ENCODE results near the gene GALNT13.

DNA sequence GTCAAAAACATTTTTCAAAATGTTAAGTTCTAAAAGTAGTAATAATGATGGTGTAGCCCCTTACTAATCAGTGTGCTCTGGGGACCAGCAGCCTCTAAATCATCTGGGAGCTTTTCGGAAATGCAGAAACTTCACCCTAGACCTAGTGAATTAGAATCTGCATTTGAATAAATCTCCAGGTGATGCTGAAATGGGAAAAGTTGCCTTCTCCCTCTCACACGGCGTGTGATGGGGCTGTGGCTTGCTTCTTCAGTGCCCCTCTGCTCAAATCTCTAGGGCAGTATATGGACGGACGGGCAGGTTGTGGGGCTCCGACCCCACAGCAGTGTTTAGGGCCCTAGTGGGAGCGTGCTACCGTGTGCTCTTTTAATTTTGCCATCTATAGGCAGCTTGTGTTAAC is 368.6 kb downstream of the GALNT13 start:
- TF ChIP-seq CTCF (conservative IDR thresholded peaks at IDR 0.05; ENCODE audit: low read length) (no peak), EZH2phosphoT487 (IDR thresholded peaks at IDR 0.05; ENCODE audit: borderline replicate concordance) (no peak)
